ENCODE measurements around the gene RAB44.

RAB44 gene

GRCh38 chr6:36779227-36779626, 81.6 kb downstream of the RAB44 start:
- DNase-seq = no peak

DNA sequence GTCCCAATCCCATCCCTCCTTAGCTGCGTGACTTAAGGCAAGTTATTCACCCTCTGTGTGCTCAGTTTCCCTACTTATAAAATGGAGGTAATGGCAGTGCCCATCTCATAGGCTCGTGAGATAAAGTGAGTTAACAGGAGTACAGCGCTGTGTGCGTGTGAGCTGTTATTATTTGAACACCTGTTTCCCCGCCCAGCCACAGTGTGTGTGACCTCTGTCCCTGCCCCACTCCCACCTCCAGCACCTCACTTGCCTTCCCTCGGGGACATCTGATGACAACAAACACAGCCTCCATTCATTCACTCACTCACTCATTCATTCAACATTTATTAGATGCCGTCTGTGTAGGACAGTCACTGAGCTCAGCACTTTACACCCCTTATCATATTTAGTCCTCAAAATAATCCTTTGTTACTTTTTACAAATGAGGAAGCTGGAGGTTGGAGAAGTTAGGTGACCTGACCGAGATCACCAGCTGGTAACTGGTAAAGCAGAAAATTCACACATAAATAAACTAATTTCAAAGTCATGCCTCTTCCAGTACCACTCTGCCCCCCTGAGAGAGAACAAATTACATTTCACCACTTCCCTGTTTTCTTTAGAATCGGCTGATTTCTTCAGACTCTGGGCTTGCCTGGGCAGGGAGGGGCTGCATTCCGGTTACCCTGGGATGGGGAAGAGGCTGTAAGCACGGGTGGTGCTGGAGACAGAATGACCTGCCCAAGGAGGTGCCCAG, 83.0 kb downstream of the RAB44 start:
- no peak for DNase-seq

- DNase-seq = no peak
Measured at GRCh38 chr6:36781669-36782068, 84.0 kb downstream of the RAB44 start.

Data from amniotic stem cell (primary cell).